ENCODE data around the gene HSPA4.
"Not testable (repeated sequence)": the region's sequence is repeated elsewhere in the genome, so short reads cannot be mapped to it uniquely, and the experiment has no call there.

GRCh38 chr5:133133241-133133640 is 81.4 kb downstream of the HSPA4 start:
- TF ChIP-seq SIN3A (IDR thresholded peaks at IDR 0.05; ENCODE audit: borderline replicate concordance, low read depth, low read length); ZNF724P (CRISPR knock-in tag; IDR thresholded peaks at IDR 0.05; ENCODE audit: borderline replicate concordance); SNAI1 (CRISPR knock-in tag; IDR thresholded peaks at IDR 0.05; ENCODE audit: borderline replicate concordance); CTCF (CRISPR knock-in tag; IDR thresholded peaks at IDR 0.05); MAX (IDR thresholded peaks at IDR 0.05); REPIN1 (CRISPR knock-in tag; IDR thresholded peaks at IDR 0.05; ENCODE audit: borderline replicate concordance, low read depth); ZNF780A (CRISPR knock-in tag; IDR thresholded peaks at IDR 0.05); ZNF749 (CRISPR knock-in tag; IDR thresholded peaks at IDR 0.05; ENCODE audit: borderline replicate concordance); E2F1 (CRISPR knock-in tag; IDR thresholded peaks at IDR 0.05): not testable (repeated sequence)
- TF ChIP-seq, protein P1, sequence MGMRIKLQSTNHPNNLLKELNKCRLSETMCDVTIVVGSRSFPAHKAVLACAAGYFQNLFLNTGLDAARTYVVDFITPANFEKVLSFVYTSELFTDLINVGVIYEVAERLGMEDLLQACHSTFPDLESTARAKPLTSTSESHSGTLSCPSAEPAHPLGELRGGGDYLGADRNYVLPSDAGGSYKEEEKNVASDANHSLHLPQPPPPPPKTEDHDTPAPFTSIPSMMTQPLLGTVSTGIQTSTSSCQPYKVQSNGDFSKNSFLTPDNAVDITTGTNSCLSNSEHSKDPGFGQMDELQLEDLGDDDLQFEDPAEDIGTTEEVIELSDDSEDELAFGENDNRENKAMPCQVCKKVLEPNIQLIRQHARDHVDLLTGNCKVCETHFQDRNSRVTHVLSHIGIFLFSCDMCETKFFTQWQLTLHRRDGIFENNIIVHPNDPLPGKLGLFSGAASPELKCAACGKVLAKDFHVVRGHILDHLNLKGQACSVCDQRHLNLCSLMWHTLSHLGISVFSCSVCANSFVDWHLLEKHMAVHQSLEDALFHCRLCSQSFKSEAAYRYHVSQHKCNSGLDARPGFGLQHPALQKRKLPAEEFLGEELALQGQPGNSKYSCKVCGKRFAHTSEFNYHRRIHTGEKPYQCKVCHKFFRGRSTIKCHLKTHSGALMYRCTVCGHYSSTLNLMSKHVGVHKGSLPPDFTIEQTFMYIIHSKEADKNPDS (CRISPR knock-in tag; IDR thresholded peaks at IDR 0.05), result not testable (repeated sequence)
